NCI-H1105 (cell line): ENCODE results near the gene STK11.

Source experiments
- DNase-seq: peaks from one replicate; lab custom pipeline; 2025; lab: John Stamatoyannopoulos, UW

The STK11 gene, protein sequence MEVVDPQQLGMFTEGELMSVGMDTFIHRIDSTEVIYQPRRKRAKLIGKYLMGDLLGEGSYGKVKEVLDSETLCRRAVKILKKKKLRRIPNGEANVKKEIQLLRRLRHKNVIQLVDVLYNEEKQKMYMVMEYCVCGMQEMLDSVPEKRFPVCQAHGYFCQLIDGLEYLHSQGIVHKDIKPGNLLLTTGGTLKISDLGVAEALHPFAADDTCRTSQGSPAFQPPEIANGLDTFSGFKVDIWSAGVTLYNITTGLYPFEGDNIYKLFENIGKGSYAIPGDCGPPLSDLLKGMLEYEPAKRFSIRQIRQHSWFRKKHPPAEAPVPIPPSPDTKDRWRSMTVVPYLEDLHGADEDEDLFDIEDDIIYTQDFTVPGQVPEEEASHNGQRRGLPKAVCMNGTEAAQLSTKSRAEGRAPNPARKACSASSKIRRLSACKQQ

GRCh38 chr19:1205114-1206099 is at the start of gene STK11:
Gene STK11, plus strand, starts transcription at chr19:1205778. Its CDS starts 1,136 bp downstream, at chr19:1206914.
- peak; percentile 97 for DNase-seq

DNA sequence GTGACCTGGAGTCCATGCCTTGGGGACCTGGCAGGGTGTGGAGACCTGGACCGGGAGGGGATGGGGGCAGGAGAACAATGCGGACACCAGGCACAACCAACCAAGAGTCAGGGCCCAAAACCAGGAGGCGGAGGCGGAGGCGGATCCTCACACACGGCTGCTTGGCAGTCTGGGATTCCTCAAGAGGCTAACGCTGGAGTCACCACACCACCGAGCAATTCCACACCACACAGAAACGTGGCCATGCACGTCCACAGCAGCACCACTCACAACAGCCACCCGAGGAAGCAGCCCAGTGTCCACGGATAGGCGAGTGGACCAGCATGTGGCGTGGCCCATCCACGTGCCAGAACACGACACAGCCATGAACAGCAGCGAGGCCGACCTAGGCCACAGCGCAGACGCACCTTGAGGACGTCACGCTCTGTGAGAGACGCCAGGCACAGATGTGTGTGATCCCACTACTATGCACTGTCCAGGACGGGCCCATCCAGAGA is 49.2 kb upstream of the STK11 start:
- DNase-seq: no peak

DNA sequence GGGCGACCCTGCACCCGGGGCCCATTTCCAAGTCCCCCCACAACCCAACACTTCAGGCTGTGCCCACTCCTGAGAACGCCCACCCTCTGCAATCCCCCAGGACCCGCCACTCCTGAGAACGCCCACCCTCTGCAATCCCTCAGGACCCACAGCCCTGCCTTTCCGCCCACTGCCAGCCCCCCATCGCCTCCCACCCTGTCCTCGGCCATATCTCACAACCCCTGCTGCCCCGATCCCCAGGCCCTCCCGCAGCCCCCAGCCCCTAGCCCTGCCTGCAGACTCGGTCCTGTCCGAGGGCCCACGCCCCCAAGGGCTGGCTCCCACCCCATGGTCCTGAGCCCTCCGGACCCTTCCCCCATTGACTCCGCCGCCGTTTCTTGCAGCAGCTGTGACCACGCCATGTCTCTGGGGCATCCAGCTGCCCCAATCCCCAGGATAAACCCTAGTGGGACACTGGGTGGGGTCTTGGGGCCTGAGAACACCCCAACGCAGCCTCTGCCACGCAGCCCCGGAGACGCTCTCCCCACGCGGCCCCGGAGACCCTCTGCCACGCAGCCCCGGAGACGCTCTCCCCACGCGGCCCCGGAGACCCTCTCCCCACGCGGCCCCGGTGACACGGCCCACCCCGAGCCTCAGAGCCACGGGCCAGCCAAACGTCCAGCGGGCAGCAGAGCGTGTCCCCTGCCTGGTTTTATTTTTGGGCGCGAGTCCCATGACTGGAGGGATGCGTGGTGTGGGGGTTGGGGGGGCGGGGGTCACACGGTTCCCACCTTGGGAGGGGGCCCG is 48.6 kb upstream of the STK11 start:
- DNase-seq: no peak

GRCh38 chr19:1157931-1158884 is 47.4 kb upstream of the STK11 start:
- DNase-seq: no peak

- no peak for DNase-seq
Measured at GRCh38 chr19:1158885-1159448, 46.6 kb upstream of the STK11 start.

- DNase-seq: no peak
Measured at GRCh38 chr19:1159864-1160595, 45.5 kb upstream of the STK11 start.

DNA sequence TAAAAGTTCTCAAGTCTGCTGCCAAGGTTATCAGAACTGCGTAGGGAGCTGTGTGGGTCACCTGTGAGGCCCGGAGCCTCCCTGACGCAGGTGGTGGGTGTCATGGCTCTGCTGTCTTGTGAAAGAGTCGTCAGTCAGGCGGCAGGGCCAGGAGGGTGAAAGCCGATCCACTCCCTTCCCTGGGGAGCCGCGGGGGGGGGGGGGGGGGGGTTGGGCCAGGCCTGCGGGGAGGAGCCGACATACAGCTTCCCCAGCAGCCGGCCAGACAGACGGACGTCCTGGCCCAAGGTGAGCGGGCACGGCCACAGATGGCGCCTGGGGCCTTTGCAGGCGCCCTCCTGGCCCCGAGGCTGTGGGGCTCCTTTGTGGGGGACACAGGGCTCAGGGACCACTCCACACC is 43.9 kb upstream of the STK11 start:
- no peak for DNase-seq

DNA sequence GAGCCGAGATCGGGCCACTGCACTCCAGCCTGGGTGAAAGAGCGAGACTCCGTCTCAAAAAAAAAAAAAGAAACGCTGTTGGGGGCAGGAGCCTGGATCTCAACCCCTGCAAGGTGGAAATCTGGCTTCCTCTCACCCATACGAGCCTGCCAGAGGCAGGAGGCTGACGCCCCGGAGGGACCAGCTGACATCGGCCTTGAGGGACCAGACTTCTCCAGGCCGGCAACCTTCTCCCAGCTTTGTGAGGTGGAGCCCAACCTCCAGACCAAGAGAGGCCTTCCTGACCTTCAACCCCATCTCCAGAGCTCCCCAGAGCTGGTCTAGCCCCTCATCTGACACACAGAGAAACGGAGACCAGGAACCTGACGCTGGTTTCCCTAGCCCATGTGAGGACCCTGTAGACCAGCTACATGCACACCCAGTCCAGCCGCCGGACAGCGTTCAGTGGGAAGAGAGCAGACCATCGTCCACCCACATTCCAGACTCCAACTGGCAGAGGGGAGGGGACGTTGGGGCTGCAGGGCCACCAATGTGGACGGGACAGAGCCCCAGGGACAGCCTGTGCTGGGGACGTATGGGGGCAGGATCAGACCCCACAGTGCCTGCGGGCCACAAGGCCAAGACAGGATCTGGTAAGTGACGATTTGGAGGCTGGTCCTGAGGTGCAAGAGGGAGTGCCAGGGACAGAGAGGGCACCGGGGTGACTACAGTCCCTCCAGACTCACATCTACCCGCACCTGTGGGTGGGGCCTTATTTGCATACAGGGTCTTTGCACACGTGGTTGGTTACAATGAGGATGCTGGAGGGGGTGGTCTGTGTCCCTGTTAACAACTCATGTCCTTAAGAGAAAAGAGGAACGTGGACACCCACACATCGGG is 42.9 kb upstream of the STK11 start:
- no peak for DNase-seq

DNA sequence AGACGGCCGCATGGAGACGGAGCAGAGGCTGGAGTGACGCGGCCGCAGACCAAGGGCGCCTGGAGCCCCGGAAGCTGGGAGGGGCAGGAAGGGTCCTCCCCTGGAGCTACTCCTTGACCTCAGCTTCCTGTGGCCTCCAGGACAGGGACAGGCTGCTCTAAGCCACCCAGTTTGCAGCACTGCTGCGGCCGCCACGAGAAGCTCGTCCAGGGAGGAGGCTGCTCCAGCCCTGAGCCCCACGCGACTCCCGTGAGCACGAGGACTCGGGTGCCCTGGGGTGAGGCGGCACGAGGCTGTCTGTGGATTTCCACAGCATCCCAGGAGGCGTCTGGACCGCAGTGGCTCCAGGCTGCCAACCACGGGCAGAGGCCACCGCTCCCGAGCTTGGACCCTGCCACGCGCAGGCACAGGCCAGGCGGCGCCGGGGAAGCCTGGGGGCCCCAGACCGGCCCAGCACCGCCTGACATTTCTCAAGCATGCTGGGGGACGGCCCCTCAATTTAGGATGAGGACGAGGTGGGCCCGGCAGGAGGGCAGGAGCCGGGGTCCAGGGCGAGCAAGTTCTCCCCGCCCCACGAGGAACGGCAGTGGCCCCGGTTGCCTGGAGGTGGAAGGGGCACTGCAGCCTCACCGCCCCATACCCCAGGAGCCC is 42.2 kb upstream of the STK11 start:
- no peak for DNase-seq

DNA sequence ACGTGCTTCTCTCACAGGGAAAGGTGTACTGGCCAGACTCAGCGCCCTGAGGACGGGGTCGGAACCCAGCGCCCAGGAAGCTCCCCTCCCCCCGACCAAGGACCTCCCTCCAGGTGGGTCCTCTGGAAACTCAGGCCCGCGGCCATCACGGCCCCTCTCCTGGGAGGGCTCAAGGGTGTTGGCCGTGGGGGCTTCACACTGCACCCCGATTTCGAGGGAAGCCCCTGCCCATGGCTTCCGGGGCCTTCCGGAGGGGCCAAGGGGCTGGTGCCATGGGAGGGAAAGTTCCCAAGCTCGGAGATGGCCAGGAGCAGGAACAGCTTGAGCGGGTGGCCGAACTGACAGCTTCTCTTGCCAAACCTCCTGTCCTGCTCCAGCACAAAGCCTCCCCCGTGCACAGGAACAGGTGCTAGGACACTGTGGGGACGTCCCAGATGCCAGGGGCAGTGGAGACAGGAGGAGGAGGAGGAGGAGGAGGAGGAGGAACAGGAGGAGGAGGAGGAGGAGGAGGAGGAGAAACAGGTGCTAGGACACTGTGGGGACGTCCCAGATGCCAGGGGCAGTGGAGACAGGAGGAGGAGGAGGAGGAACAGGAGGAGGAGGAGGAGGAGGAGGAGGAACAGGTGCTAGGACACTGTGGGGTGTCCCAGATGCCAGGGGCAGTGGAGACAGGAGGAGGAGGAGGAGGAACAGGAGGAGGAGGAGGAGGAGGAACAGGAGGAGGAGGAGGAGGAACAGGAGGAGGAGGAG is 41.5 kb upstream of the STK11 start:
- DNase-seq: no peak

DNA sequence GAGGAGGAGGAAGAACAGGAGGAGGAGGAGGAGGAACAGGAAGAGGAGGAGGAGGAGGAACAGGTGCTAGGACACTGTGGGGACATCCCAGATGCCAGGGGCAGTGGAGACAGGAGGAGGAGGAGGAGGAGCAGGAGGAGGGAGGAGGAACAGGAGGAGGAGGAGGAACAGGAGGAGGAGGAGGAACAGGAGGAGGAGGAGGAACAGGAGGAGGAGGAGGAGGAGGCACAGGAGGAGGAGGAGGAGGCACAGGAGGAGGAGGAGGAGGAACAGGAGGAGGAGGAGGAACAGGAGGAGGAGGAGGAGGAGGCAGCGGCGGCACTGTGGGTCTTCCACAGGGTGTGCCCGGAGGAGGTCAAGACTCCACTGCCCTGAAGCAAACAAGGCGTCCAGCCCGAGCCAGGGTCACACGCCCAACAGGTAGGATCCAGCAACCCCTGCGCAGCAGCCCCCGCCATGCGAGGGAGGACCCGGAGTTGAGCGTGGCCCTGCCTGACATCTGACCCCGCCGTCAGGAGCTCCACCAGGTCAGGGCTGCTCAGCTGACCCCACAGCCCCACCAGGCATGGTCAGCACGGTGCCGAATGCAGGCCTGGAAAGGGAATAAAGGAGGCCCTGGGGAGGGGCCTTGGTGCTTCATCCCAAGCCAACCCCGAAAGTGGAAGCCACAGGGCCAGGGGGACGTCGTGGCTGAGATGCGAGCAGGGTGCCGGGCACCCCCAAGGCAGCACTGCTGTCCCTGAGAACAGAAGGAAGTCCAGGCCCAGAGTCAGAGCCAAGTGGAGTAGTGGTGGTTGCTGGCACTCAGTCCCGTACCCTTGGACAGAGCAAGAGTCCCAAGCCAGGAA is 40.7 kb upstream of the STK11 start:
- no peak for DNase-seq

GRCh38 chr19:1166872-1167573 is 38.6 kb upstream of the STK11 start:
- DNase-seq: no peak

- DNase-seq: no peak
Measured at GRCh38 chr19:1167687-1168571, 37.6 kb upstream of the STK11 start.

GRCh38 chr19:1168572-1169410 is 36.8 kb upstream of the STK11 start:
- DNase-seq: no peak
